H1 (cell line): ENCODE measurements around the gene HID1. TPM values are rescaled to one million over a fixed set of nuclear protein-coding genes. Genes with fewer than 3 reads are reported as not detected.

Experiments
- CTCF ChIA-PET: fragments of 300-600 bp; sonication (Branson Sonifier 250); formaldehyde crosslinking; loops from one replicate; lab custom pipeline; 2021; ENCODE audit not compliant: partially characterized antibody; lab: Charles Lee
- POLR2A ChIA-PET: fragments of 300-600 bp; sonication (Branson Sonifier 250); formaldehyde crosslinking; loops from one replicate; lab custom pipeline; 2021; ENCODE audit warnings: inconsistent platforms; ENCODE audit not compliant: partially characterized antibody; lab: Charles Lee
- DNase-seq, 2 experiments: peaks; one replicate each; pipeline versions ENCODE4 v3.0.0 to v3.0.0-alpha.2; 2010 to 2022; ENCODE audit warnings: low spot score in 2 of 2, low read depth in 1 of 2, mixed read lengths in 1 of 2
- FAIRE-seq: peaks from 2 replicates; lab custom pipeline; 2011; peaks lifted over from hg19 to GRCh38; lab: Jason Lieb, UNC
- H2AFZ ChIP-seq: 2 replicates; pipeline ENCODE4 v1.8.1; 2012; ENCODE audit warnings: low read length, inconsistent platforms
- H2AK5ac ChIP-seq: 2 replicates; pipeline ENCODE4 v1.6.1; 2013; ENCODE audit warnings: low read depth, low read length
- H2BK120ac ChIP-seq: replicated peaks from 2 replicates; pipeline ENCODE3; 2013; ENCODE audit warnings: low read depth, low read length, inconsistent platforms
- H2BK12ac ChIP-seq: 2 replicates; pipeline ENCODE4 v1.6.1; 2013; ENCODE audit warnings: low read depth, low read length
- H2BK15ac ChIP-seq: 2 replicates; pipeline ENCODE4 v1.6.1; 2013; ENCODE audit warnings: low read length
- H2BK20ac ChIP-seq: 2 replicates; pipeline ENCODE4 v1.6.1; 2013; ENCODE audit warnings: low read length
- H2BK5ac ChIP-seq: 2 replicates; pipeline ENCODE4 v1.6.1; 2013; ENCODE audit warnings: low read depth, low read length
- H3K14ac ChIP-seq: 2 replicates; pipeline ENCODE4 v1.6.1; 2013; ENCODE audit warnings: inconsistent platforms; ENCODE audit not compliant: insufficient read length
- H3K18ac ChIP-seq: 2 replicates; pipeline ENCODE4 v1.6.1; 2013; ENCODE audit warnings: low read length; ENCODE audit errors: extremely low read depth
- H3K23ac ChIP-seq: 2 replicates; pipeline ENCODE4 v1.6.1; 2013; ENCODE audit warnings: inconsistent platforms; ENCODE audit not compliant: insufficient read length
- H3K23me2 ChIP-seq: 2 replicates; pipeline ENCODE4 v1.6.1; 2013; ENCODE audit warnings: low read depth, low read length
- H3K27ac ChIP-seq: 2 replicates; pipeline ENCODE4 v1.6.1; 2011; ENCODE audit warnings: low read depth, low read length, inconsistent platforms
- H3K27me3 ChIP-seq, 4 experiments: replicated peaks in 1 of 4; 1 replicate in 1 of 4; 2 replicates in 3 of 4; pipeline versions ENCODE4 v1.6.1 to v1.8.1; 2011 to 2013; ENCODE audit warnings: low read length in 3 of 4, mild to moderate bottlenecking in 3 of 4, inconsistent platforms in 2 of 4, mixed read lengths in 2 of 4, moderate library complexity in 1 of 4; ENCODE audit not compliant: control insufficient read depth in 3 of 4, insufficient read depth in 3 of 4; ENCODE audit errors: extremely low read depth in 1 of 4
- H3K36me3 ChIP-seq, 4 experiments: 2 replicates each; pipeline versions ENCODE4 v1.6.1 to v1.8.1; 2011 to 2013; ENCODE audit warnings: mild to moderate bottlenecking in 4 of 4, low read length in 3 of 4, moderate library complexity in 2 of 4, control low read depth in 1 of 4, inconsistent platforms in 1 of 4; ENCODE audit not compliant: insufficient read depth in 4 of 4, control insufficient read depth in 2 of 4
- H3K4ac ChIP-seq: replicated peaks from 2 replicates; pipeline ENCODE3; 2013; ENCODE audit warnings: low read length, low read depth, mixed read lengths, inconsistent platforms; ENCODE audit not compliant: insufficient read length
- H3K4me1 ChIP-seq, 4 experiments: replicated peaks in 1 of 4; 1 replicate in 1 of 4; 2 replicates in 3 of 4; pipeline versions ENCODE4 v1.6.1 to v1.8.1; 2011 to 2013; ENCODE audit warnings: low read length in 3 of 4, inconsistent platforms in 2 of 4, mixed read lengths in 1 of 4; ENCODE audit not compliant: insufficient read depth in 4 of 4, control insufficient read depth in 3 of 4
- H3K4me2 ChIP-seq, 2 experiments: 2 replicates each; pipeline versions ENCODE4 v1.6.1 to v1.8.1; 2011 to 2013; ENCODE audit warnings: low read depth in 2 of 2, low read length in 2 of 2, control low read depth in 1 of 2, inconsistent platforms in 1 of 2, mild to moderate bottlenecking in 1 of 2; ENCODE audit not compliant: insufficient read depth in 1 of 2
- H3K4me3 ChIP-seq, 4 experiments: fragments of 200-600, 300-600 bp in 1 of 4; sonication (generic), shearing (Covaris generic), sonication (Bioruptor Twin) in 1 of 4; 2 replicates each; pipeline versions ENCODE4 v1.5.1 to v1.8.1; 2011 to 2016; ENCODE audit warnings: low read length in 4 of 4, low read depth in 3 of 4, control low read depth in 2 of 4, inconsistent platforms in 2 of 4, mild to moderate bottlenecking in 2 of 4, mixed read lengths in 1 of 4, moderate library complexity in 1 of 4; ENCODE audit not compliant: insufficient read depth in 2 of 4; ENCODE audit errors: extremely low read depth in 1 of 4
- H3K56ac ChIP-seq: replicated peaks from 2 replicates; pipeline ENCODE3; 2013; ENCODE audit warnings: low read depth, mild to moderate bottlenecking, mixed read lengths, low read length, inconsistent platforms; ENCODE audit not compliant: insufficient read length
- H3K79me1 ChIP-seq: 2 replicates; pipeline ENCODE4 v1.6.1; 2013; ENCODE audit warnings: low read depth, low read length, control low read depth
- H3K79me2 ChIP-seq, 2 experiments: 2 replicates each; pipeline versions ENCODE4 v1.6.1 to v1.8.1; 2012 to 2013; ENCODE audit warnings: low read length in 2 of 2, mild to moderate bottlenecking in 2 of 2, inconsistent platforms in 1 of 2; ENCODE audit not compliant: insufficient read depth in 2 of 2, control insufficient read depth in 1 of 2
- H3K9ac ChIP-seq, 4 experiments: replicated peaks in 1 of 4; 1 replicate in 1 of 4; 2 replicates in 3 of 4; pipeline versions ENCODE4 v1.6.1 to v1.8.1; 2011 to 2013; ENCODE audit warnings: low read depth in 3 of 4, low read length in 3 of 4, control low read depth in 2 of 4, mild to moderate bottlenecking in 2 of 4, moderate library complexity in 2 of 4, inconsistent platforms in 1 of 4; ENCODE audit errors: extremely low read depth in 1 of 4
- H3K9me3 ChIP-seq, 2 experiments: 2 replicates each; pipeline versions ENCODE4 v1.6.1 to v1.8.1; 2012 to 2013; ENCODE audit warnings: mild to moderate bottlenecking in 2 of 2, moderate library complexity in 2 of 2, control low read depth in 1 of 2, inconsistent platforms in 1 of 2, low read depth in 1 of 2, low read length in 1 of 2, mixed read lengths in 1 of 2; ENCODE audit not compliant: insufficient read depth in 2 of 2
- H4K20me1 ChIP-seq, 2 experiments: replicated peaks in 1 of 2; 2 replicates each; pipeline versions ENCODE3 to v1.8.1; 2011 to 2013; ENCODE audit warnings: inconsistent platforms in 2 of 2, low read length in 2 of 2, mild to moderate bottlenecking in 1 of 2; ENCODE audit not compliant: insufficient read depth in 2 of 2, control insufficient read depth in 1 of 2
- H4K5ac ChIP-seq: 2 replicates; pipeline ENCODE4 v1.6.1; 2013; ENCODE audit warnings: low read length, low read depth, mixed read lengths, inconsistent platforms; ENCODE audit not compliant: insufficient read length
- H4K8ac ChIP-seq: 2 replicates; pipeline ENCODE4 v1.8.0; 2013; ENCODE audit warnings: mild to moderate bottlenecking, moderate library complexity, low read length, inconsistent platforms; ENCODE audit not compliant: insufficient read depth; ENCODE audit errors: extremely low read depth
- H4K91ac ChIP-seq: replicated peaks from 2 replicates; pipeline ENCODE3; 2013; ENCODE audit warnings: low read length, mixed read lengths, inconsistent platforms; ENCODE audit not compliant: insufficient read length
- CHD1 ChIP-seq: IDR thresholded peaks from 2 replicates; pipeline ENCODE4 v1.6.1; 2012; ENCODE audit warnings: low read depth, low read length, improper control_type of control experiment
- CTBP2 ChIP-seq: IDR thresholded peaks from 2 replicates; pipeline ENCODE4 v1.7.0; 2011; ENCODE audit warnings: borderline replicate concordance, mild to moderate bottlenecking, moderate library complexity, mixed read lengths, low read length; ENCODE audit not compliant: insufficient read depth, insufficient read length
- E2F6 ChIP-seq: IDR thresholded peaks from 2 replicates; pipeline ENCODE4 v1.6.1; 2012; ENCODE audit warnings: inconsistent platforms
- KDM1A ChIP-seq: fragments of 200-600, 300-600 bp; sonication (generic); IDR thresholded peaks from 2 replicates; pipeline ENCODE4 v1.7.1; 2016; ENCODE audit warnings: mild to moderate bottlenecking, low read length, borderline replicate concordance
- NRF1 ChIP-seq: IDR thresholded peaks from 2 replicates; pipeline ENCODE4 v1.6.1; 2011; ENCODE audit warnings: mild to moderate bottlenecking, low read depth, low read length, improper control_type of control experiment
- POLR2A ChIP-seq, 2 experiments: IDR thresholded peaks; 1 replicate in 1 of 2; 2 replicates in 1 of 2; pipeline ENCODE4 v1.6.1; 2011; ENCODE audit warnings: low read depth in 2 of 2, low read length in 2 of 2, mild to moderate bottlenecking in 2 of 2; ENCODE audit errors: control extremely low read depth in 1 of 2
- POLR2AphosphoS5 ChIP-seq: IDR thresholded peaks from 2 replicates; pipeline ENCODE4 v1.6.1; 2011; ENCODE audit warnings: low read depth, low read length
- SP2 ChIP-seq: IDR thresholded peaks from 2 replicates; pipeline ENCODE4 v1.6.1; 2012; ENCODE audit warnings: mild to moderate bottlenecking, low read length, inconsistent platforms
- SP4 ChIP-seq: IDR thresholded peaks from 2 replicates; pipeline ENCODE4 v1.6.1; 2012; ENCODE audit warnings: low read length, inconsistent platforms
- TAF1 ChIP-seq: IDR thresholded peaks from 2 replicates; pipeline ENCODE4 v1.6.1; 2011; ENCODE audit warnings: mild to moderate bottlenecking, low read depth, low read length
- WGBS, 2 experiments: shearing (Covaris generic) in 1 of 2; methylation state at CpG; one replicate each; pipeline versions ENCODE4 v1.1.6 to v1.1.7; 2013 to 2015; ENCODE audit warnings: low lambda C conversion rate in 2 of 2, mixed read lengths in 2 of 2, inconsistent platforms in 1 of 2, low coverage in 1 of 2, missing lambda C conversion rate in 1 of 2; ENCODE audit not compliant: insufficient replicate concordance in 2 of 2, insufficient coverage in 1 of 2, insufficient read length in 1 of 2; ENCODE audit errors: extremely low coverage in 1 of 2, missing lambda C conversion rate in 1 of 2; 5-methylcytosine and 5-hydroxymethylcytosine counted together
- polyA plus RNA-seq, 7 experiments: library from polyadenylated mRNA; depleted of rRNA in 3 of 7; stranded (reverse) in 5 of 7; unstranded in 2 of 7; fragments of >200 nt in 5 of 7; fragments of 200-250 nt in 2 of 7; gene quantifications; 1 replicate in 5 of 7; 2 replicates in 1 of 7; 4 replicates in 1 of 7; pipeline versions ENCODE4 v1.2.1 to v1.2.3, GENCODE V29; 2011 to 2013; ENCODE audit warnings: missing spikeins in 2 of 7, mixed read lengths in 2 of 7
- total RNA-seq: library from RNA; stranded (reverse); fragmentation: NEBNext Ultra II Directional; extraction: Animal tissue kit (Norgen Biotek cat#: 25700); gene quantifications from 2 replicates; pipeline ENCODE4 v1.2.1, GENCODE V29; 2021

Gene HID1
- total and polyA plus RNA-seq, 2 of the 8 experiments (the other 6 are each of a cell fraction or from before 2014, with no cell fraction given), result 15.1 to 25.9 TPM

GRCh38 chr17:74975943-74976342, 3.4 kb upstream of the HID1 start:
- Histone ChIP-seq H2BK12ac (no peak overlapping the region), H3K4me2 (no peak overlapping the region), H3K14ac (no peak overlapping the region), H3K9ac (no peak overlapping the region), H3K56ac (no peak overlapping the region), H4K8ac (no peak overlapping the region), H2BK15ac (no peak overlapping the region), H4K91ac (no peak overlapping the region), H3K18ac (no peak overlapping the region), H4K5ac (no peak overlapping the region), H2BK120ac (no peak overlapping the region), H4K20me1 (no peaks in the 10 kb centered on the region), H3K4me3 (no peak overlapping the region), H3K9me3 (no peaks in the 10 kb centered on the region), H2BK20ac (no peak overlapping the region), H3K36me3 (no peaks in the 10 kb centered on the region), H3K27ac (no peak overlapping the region), H2AK5ac (no peak overlapping the region), H3K23me2 (peaks cover 10% of the 10 kb centered on the region; the same call in 1 of the 2 replicates), H3K79me2 (no peaks in the 10 kb centered on the region), H2BK5ac (no peak overlapping the region), H3K4ac (no peak overlapping the region), H3K27me3 (peaks cover 17 to 37% (median 34%) of the 10 kb centered on the region in 4 experiments), H3K4me1 (peaks cover 0 to 6% (median under 1%) of the 10 kb centered on the region in 4 experiments; a peak in 3 of 7 replicates), H3K23ac (no peak overlapping the region), H2AFZ (no peak overlapping the region), H3K79me1 (no peaks in the 10 kb centered on the region)
- WGBS, 2 experiments, result 86% methylated on average over 4 of the region's 4 CpGs; no CpG with 5 or more reads in 1 of the 2 experiments
- FAIRE-seq (no peak), DNase-seq (no peak)
- ChIA-PET POLR2A (interaction anchor here (1.2 to 6.5 kb wide), 3 partner anchors 23 to 59 kb away, joined by 3 to 48 read pairs (median 4); partner anchors contain the start of gene MRPL58), CTCF (interaction anchor here (0.6 to 5.8 kb wide), 4 partner anchors 13 to 36 kb away, joined by 3 to 30 read pairs (median 6); partner anchors contain the start of genes CDR2L and MRPL58)
- TF ChIP-seq NRF1, result no peak
- no peak for TF ChIP-seq CTBP2
- TF ChIP-seq CHD1, result no peak
- TF ChIP-seq TAF1, result no peak
- TF ChIP-seq KDM1A, result no peak
- no peak for TF ChIP-seq POLR2AphosphoS5
- no peak for TF ChIP-seq POLR2A (IDR thresholded peaks at IDR 0.05; ENCODE audit: control extremely low read depth in 1 of 2, low read depth in 2 of 2, low read length in 2 of 2)
- TF ChIP-seq E2F6, result no peak
- TF ChIP-seq SP2, result no peak
- TF ChIP-seq SP4, result no peak
